Measurements from ENCODE around the gene RC3H2.
"Not testable (repeated sequence)": the region's sequence is repeated elsewhere in the genome, so short reads cannot be mapped to it uniquely, and the experiment has no call there.

RC3H2 gene

GRCh38 chr9:122841501-122841900, 63.7 kb downstream of the RC3H2 start:
- no peak for DNase-seq (ENCODE audit: low read depth)

DNA sequence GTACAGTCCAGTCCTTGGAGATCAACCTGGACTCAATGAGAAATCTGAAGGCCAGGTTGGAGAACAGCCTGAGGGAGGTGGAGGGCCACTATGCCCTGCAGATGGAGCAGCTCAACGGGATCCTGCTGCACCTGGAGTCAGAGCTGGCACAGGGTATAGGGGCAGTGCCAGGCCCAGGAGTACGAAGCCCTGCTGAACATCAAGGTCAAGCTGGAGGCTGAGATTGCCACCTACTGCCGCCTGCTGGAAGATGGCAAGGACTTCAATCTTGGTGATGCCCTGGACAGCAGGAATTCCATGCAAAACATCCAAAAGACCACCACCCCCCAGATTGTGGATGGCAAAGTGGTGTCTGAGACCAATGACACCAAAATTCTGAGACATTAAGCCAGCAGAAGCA, 66.7 kb downstream of the RC3H2 start:
- DNase-seq (ENCODE audit: low read depth): not testable (repeated sequence)

GRCh38 chr9:122837266-122837850, 67.8 kb downstream of the RC3H2 start:
- no peak for DNase-seq (ENCODE audit: low read depth)

DNA sequence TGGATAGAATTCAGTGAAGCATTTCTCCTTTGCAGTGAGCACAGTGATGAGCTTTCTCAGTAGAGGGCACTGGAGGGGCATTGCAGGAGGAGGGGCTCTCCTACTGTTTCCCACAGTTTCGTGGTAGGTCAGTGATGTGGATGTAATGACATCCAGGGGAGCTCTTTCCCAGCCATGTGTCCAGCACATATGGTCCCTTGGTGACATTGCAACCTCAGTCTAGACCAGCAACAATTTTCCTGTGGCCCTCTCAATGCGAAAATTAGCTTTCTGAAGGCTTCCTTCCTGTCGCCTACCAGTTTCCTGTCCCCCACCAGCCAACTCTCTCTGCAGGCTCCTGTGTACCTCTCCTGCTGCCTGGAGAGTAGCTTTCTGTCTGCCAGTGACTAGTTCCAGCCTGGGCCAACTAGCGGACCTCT, 69.8 kb downstream of the RC3H2 start:
- DNase-seq (ENCODE audit: low read depth): no peak

DNA sequence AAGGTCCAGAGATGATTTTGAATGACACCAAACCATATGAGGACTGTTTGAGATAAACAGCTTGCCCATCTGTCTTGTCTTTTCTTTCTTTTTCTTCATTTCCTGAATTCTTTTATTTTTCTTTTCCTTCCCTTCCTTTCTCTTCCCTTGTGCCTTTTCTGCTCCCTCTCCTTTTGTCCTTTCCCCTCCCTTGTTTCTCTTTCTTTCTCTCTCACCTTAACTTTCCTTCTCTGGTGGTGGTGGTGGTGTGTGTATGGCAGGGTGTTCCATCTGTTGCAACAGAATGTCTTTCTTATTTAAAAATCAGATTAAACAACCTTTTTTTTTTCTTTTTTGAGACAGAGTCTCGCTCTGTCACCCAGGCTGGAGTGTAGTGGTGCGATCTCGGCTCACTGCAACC, 73.0 kb downstream of the RC3H2 start:
- DNase-seq (ENCODE audit: low read depth): no peak

- not testable (repeated sequence) for DNase-seq (ENCODE audit: low read depth)
Observed at GRCh38 chr9:122828965-122829284, 76.2 kb downstream of the RC3H2 start.

GRCh38 chr9:122827761-122828093, 77.4 kb downstream of the RC3H2 start:
- DNase-seq (ENCODE audit: low read depth): no peak

DNA sequence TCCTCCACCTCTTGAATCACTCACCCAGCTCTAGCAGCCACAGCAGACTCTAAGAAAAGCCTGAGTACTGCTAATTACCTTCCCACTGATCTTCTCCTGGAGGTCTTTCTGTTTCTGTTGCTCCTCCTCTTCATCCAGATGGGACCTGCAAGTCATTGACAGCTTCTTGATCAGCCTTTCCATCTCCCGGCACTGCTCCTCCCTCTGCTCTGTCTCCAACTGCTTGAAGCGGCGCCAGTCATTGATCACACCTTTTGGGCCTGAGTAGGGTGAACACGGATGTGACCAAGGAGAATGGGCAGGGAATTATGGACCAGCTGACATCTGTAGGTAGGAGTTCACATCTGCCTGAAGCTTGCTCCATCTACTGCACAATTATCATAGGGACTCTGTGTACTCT, 82.2 kb downstream of the RC3H2 start:
- no peak for DNase-seq (ENCODE audit: low read depth)

DNA sequence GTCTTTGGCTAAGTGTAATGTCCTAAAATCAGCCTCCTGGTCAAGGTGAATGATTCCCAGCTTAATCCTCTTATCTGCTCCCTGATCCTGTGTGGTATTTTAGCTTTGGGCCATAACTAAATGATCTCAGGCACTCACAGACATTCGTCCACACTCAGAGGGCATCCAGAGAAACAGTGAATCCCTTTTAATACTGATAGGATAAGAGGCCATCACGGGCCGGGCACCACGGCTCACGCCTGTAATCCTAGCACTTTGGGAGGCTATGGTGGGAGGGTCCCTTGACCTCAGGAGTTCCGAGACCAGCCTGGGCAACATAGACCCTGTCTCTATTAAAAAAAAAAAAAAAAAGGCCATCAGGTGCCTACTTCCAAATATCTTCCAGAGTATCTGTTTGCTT, 83.1 kb downstream of the RC3H2 start:
- DNase-seq (ENCODE audit: low read depth): no peak

GRCh38 chr9:122821278-122821943, 83.7 kb downstream of the RC3H2 start:
- DNase-seq (ENCODE audit: low read depth): no peak

- DNase-seq (ENCODE audit: low read depth): no peak
Observed at GRCh38 chr9:122820490-122820845, 84.7 kb downstream of the RC3H2 start.

DNA sequence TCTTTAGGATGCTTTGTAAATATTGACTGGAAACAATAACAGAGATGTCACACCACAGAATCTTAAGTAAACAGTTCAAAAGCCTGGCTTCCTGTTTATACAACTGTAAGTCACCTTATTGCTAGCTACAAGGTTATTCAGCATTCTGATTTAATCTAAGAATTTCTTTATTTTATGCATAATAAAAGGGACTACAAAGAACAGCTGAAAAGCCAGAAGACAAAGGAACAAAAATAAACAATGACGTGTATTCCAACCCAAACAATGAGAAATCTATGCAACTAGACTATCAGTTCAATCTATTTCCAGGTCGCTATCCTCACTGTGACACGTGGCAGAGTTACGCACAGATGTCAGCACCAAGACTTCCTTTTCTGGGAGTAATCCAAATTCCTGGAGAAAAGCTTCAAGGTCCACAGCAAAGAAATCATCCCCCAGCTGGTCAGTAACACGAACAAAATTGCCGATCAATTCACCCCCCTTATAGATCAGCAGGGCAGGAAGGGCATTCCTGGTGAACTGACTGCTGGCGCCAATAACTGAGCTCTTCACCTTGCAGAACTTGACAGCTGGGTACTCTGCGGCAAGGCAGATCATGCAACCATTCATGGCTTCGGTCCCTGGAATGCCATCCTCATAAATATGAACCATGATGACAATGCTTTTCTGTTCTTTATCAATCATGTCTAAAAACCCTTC, 85.2 kb downstream of the RC3H2 start:
- DNase-seq (ENCODE audit: low read depth): no peak

GRCh38 chr9:122819326-122819725, 85.8 kb downstream of the RC3H2 start:
- no peak for DNase-seq (ENCODE audit: low read depth)

DNA sequence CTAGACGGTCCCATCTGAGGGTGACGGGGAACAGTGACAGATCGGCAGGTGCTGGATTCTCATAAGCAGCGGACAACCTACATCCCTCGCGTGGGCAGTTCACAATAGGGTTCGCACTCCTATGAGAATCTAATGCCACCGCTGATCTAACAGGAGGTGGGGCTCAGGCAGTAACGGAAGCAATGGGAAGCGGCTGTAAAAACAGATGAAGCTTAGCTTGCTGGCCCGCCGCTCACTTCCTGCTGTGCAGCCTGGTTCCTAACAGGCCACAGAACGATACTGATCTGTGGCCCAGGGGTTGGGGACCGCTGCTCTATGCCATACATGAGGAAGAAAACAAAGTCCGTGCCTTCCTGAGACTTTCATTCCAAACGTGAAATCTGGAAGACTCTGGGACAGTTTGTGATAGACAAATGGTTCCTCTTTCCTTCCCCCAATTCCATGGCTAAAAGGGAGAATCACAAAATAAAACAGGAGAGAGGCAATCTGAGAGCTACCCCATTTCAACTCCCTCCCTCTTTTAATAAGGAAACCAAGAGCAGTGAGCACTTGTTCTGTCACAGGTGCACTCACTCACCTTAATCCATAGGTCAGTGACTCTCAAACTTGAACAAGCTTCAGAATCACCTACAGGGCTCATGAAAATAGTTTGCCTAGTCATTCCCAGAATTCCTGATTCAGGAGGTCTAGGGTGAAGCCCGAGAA, 88.8 kb downstream of the RC3H2 start:
- peak; percentile 27 for DNase-seq (ENCODE audit: low read depth)

DNA sequence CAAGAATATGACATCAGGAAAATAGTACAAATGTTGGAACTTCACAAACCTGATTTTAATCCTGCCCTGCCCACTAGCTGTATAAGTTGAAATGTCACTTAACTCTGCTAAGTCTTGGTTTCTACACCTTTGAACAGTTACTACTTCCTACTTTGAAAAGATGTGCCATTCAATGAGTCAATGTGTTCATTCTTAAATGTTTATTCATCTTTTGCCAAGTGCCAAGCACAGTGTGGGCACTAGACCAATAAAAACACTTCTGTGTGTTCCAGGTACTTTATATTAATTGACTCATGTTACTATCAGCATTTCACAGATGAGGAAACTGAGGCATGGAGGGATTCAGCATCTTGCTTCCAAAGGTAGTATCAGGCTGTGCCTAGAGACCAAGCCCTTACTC, 89.6 kb downstream of the RC3H2 start:
- no peak for DNase-seq (ENCODE audit: low read depth)

DNA sequence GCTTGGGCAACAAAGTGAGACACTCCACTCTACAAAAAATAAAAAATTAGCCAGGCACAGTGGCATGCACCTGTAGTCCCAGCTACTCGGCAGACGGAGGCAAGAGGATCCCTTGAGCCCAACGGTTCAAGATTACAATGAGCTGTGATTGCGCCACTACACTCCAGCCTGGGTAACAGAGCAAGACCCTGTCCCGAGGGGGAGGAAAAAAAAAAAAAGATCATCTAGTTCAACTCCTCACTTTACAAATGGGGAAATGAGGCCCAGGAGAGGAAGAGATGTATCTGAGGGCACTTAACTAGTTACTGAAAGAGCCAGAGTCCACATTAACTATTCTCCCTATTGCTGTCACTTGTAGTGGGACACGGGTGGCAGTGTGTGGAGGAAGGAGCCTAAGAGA, 90.6 kb downstream of the RC3H2 start:
- DNase-seq (ENCODE audit: low read depth): no peak

- DNase-seq (ENCODE audit: low read depth): no peak
Observed at GRCh38 chr9:122812736-122813135, 92.4 kb downstream of the RC3H2 start.

DNA sequence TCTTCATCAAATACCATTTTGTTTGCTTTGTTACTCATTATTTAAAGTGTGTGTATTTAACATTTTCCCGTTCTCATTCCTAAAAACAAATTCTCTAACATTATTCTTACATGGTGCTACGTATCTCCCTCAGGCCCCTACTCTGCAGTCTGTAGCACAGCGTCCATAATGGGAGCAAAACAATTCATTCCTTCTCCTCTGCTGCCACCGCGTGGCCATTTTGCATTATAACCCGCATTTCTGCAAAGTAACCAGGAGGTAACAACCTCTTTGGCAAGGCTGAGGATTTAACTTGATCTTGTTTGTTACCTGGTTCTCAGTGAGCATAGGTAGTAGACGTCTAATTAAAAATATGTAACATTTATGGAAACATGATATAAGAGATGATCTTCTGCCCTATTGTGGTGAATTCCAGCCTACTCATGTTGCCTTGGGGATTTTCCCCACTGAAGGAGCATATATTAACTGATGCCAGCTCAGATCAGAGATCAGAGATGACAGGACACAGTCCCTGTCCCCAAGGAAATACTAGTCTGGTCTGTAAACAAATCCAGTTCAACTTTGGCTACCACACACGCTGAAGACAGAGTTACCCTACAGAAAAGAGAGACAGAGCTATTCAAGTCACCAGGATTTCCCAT, 94.7 kb downstream of the RC3H2 start:
- peak; percentile 72 for DNase-seq (ENCODE audit: low read depth)

DNA sequence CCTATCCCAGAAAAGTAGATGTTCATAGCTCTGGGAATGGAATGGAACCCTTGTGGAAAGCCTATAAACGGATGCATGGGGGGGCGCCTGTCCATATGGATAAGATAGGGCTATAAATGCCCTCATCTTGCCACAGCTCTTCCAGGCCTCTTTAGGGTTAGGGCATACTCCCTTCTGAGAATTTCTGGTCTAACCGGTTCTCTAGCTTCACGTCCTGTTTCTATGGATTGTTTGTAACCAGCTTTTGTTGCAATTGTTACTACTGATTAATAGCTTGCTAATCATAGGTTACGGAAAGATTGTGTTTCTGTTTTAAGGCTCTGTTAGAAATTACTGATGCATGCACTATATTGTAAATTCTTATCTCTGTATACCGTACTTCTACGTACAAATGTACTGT, 95.9 kb downstream of the RC3H2 start:
- DNase-seq (ENCODE audit: low read depth): not testable (repeated sequence)

DNA sequence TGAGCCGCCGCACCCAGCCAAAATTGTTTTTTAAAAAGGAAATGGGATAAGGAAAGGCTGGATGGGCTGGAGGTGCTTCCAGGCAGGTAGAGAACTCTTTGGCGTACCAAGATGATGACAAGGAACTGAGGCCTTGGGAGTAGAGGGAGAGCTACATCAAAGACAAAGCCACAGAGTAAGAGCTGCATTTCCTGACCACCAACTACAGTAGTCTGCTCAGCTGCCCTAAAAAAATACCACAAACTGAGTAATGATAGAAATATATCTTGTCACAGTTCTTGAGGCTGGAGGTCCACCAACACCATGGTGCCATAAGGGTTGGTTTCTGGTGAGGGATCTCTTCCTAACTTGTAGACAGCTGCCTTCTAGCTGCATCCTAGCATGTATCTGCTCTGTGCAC, 97.0 kb downstream of the RC3H2 start:
- no peak for DNase-seq (ENCODE audit: low read depth)

- no peak for DNase-seq (ENCODE audit: low read depth)
Observed at GRCh38 chr9:122807271-122807900, 97.8 kb downstream of the RC3H2 start.

DNA sequence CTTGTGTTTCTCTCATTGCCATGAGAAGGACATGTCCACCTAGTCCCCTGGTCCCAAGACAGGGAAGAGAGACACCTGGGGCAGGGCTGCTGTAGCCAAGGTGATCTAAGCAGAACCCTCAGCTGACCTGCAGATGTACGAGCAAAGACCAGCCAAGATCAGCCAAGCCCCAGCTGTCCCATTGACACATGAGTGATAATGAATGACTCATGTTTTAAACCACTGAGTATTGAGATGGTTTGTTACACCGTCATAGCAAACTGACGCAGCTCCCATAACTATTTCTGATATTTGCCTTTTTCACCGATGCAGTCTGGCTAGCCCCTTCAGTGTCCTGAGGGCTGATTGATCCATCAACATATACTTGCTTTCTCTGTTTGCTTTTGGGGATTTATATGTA, 98.5 kb downstream of the RC3H2 start:
- DNase-seq (ENCODE audit: low read depth): no peak

All from activated T-cell treated with anti-CD3 and anti-CD28 coated beads for 1 hour (primary cell).